A673 (cell line): Measurements from ENCODE around the gene SERGEF. TPM values are rescaled to one million over a fixed set of nuclear protein-coding genes. Genes with fewer than 3 reads are reported as not detected.

Source experiments
- BruUV-seq: library from RNA; stranded (reverse); fragments of 400-500 nt; replicated peaks from 2 replicates; lab custom pipeline; 2021; lab: Mats Ljungman, UMichigan
- CTCF ChIA-PET: fragments of 300-600 bp; sonication (Branson Sonifier 250); formaldehyde crosslinking; loops from one replicate; lab custom pipeline; 2022; ENCODE audit warnings: antibody characterized with exemption; lab: Charles Lee
- POLR2A ChIA-PET: fragments of 300-600 bp; sonication (Branson Sonifier 250); formaldehyde crosslinking; loops from one replicate; lab custom pipeline; 2022; ENCODE audit warnings: antibody characterized with exemption; ENCODE audit not compliant: low non-redundant PET; lab: Charles Lee
- DNase-seq: peaks from one replicate; pipeline ENCODE4 v3.0.0-alpha.2; 2015; ENCODE audit warnings: low spot score
- H3K27ac ChIP-seq: fragments of 200-600 bp; sonication (generic); 2 replicates; pipeline ENCODE4 v1.5.1; 2016; ENCODE audit warnings: mixed run types, low read depth, mild to moderate bottlenecking, mixed read lengths, antibody characterized with exemption, low read length; ENCODE audit not compliant: poor library complexity, severe bottlenecking
- H3K27me3 ChIP-seq: fragments of 200-600 bp; sonication (generic); replicated peaks from 2 replicates; pipeline ENCODE4 v1.6.1; 2017; ENCODE audit warnings: mixed run types, low read depth, mild to moderate bottlenecking, mixed read lengths, antibody characterized with exemption, low read length; ENCODE audit not compliant: insufficient read depth, poor library complexity
- H3K36me3 ChIP-seq: fragments of 200-600 bp; sonication (generic); 2 replicates; pipeline ENCODE4 v1.6.1; 2016; ENCODE audit warnings: mixed run types, mild to moderate bottlenecking, mixed read lengths, antibody characterized with exemption, low read length; ENCODE audit not compliant: insufficient read depth, poor library complexity, severe bottlenecking
- H3K4me1 ChIP-seq: fragments of 200-600 bp; sonication (generic); 2 replicates; pipeline ENCODE4 v1.6.1; 2017; ENCODE audit warnings: mixed run types, mild to moderate bottlenecking, mixed read lengths, antibody characterized with exemption, low read length; ENCODE audit not compliant: insufficient read depth, poor library complexity, severe bottlenecking
- H3K4me3 ChIP-seq: fragments of 200-600 bp; sonication (generic); 2 replicates; pipeline ENCODE4 v1.5.1; 2016; ENCODE audit warnings: low read depth, mixed run types, mild to moderate bottlenecking, mixed read lengths, low read length; ENCODE audit not compliant: poor library complexity, severe bottlenecking
- H3K9me3 ChIP-seq: fragments of 200-600 bp; sonication (generic); 2 replicates; pipeline ENCODE4 v1.6.1; 2016; ENCODE audit warnings: mixed run types, low read depth, mild to moderate bottlenecking, mixed read lengths, antibody characterized with exemption, low read length; ENCODE audit not compliant: poor library complexity, severe bottlenecking
- CTCF ChIP-seq: fragments of 300-800, 200-600 bp; sonication (generic); conservative IDR thresholded peaks from 2 replicates; pipeline ENCODE4 v1.5.1; 2017; ENCODE audit warnings: low read depth, mild to moderate bottlenecking, antibody characterized with exemption, low read length, moderate library complexity, mixed read lengths
- EZH2 ChIP-seq: fragments of 200-600 bp; sonication (generic); IDR thresholded peaks from 2 replicates; pipeline ENCODE4 v1.6.1; 2017; ENCODE audit warnings: borderline replicate concordance, low read depth, mild to moderate bottlenecking, mixed read lengths, antibody characterized with exemption, low read length; ENCODE audit not compliant: poor library complexity, severe bottlenecking
- intact Hi-C: fragments of 100-400 bp; cut with micrococcal nuclease; formaldehyde crosslinking; loops from one replicate; pipeline ENCODE4 v1.10.0; 2022; ENCODE audit not compliant: unreplicated experiment
- total RNA-seq: library from RNA; stranded (reverse); gene quantifications from 2 replicates; pipeline ENCODE4 v1.2.3, GENCODE V29; 2021

SERGEF gene
- total RNA-seq, 1 experiment from 2014 or later, result 15.2 TPM

- ChIA-PET POLR2A (no interaction called here), CTCF (no interaction called here)
- TF ChIP-seq EZH2, result no peak
- TF ChIP-seq CTCF, result no peak
- Histone ChIP-seq H3K27ac (no peak overlapping the region), H3K36me3 (no peaks in the 10 kb centered on the region), H3K4me3 (no peak overlapping the region), H3K27me3 (peaks cover 6% of the 10 kb centered on the region), H3K4me1 (no peaks in the 10 kb centered on the region), H3K9me3 (no peaks in the 10 kb centered on the region)
- BruUV-seq, result no TSS peak
- intact Hi-C loops, result loop anchor here (10.0 kb wide), 1 partner anchor 355 kb away; the partner anchor contains the start of gene KCNJ11
- DNase-seq, result no peak
These were observed 272.9 kb downstream of the SERGEF start for GRCh38 chr11:17739945-17740338.

- no peaks in the 10 kb centered on the region for H3K9me3 ChIP-seq
- BruUV-seq, result no TSS peak
- no peak overlapping the region for H3K4me3 ChIP-seq
- CTCF ChIA-PET, result no interaction called here
- intact Hi-C loops, result loop anchor here (10.0 kb wide), 1 partner anchor 354 kb away; the partner anchor contains the start of gene KCNJ11
- TF ChIP-seq CTCF (no peak), EZH2 (no peak)
- no peaks in the 10 kb centered on the region for H3K36me3 ChIP-seq
- H3K27ac ChIP-seq, result no peak overlapping the region
- H3K27me3 ChIP-seq, result peaks cover 10% of the 10 kb centered on the region
- no peaks in the 10 kb centered on the region for H3K4me1 ChIP-seq
- DNase-seq, result no peak
- POLR2A ChIA-PET, result no interaction called here
These were observed 274.5 kb downstream of the SERGEF start for GRCh38 chr11:17738151-17738973.

Other genes with a start within 250 kb of the SERGEF start
- gene TPH1, start 33.2 kb upstream of the SERGEF start, total RNA-seq, result 0.21 and 0.24 TPM in 2 replicates
- 37.7 and 39.5 TPM in 2 replicates for gene SAAL1, start 93.0 kb upstream of the SERGEF start, total RNA-seq
- not detected in 2 replicates for gene MRGPRX3, start 119.5 kb upstream of the SERGEF start, total RNA-seq
- not detected in 2 replicates for gene MRGPRX4, start 159.8 kb upstream of the SERGEF start, total RNA-seq
- not detected in 2 replicates for gene SAA4, start 223.8 kb upstream of the SERGEF start, total RNA-seq
- 1.2 TPM in 1 of 2 replicates, not detected in the other for gene SAA2, start 235.6 kb upstream of the SERGEF start, total RNA-seq